GM12878 (cell line): ENCODE measurements around the gene CNIH1. TPM values are rescaled to one million over a fixed set of nuclear protein-coding genes. Genes with fewer than 3 reads are reported as not detected.

Source experiments
- ATAC-seq: fragments of 200-7000 bp; cut with Tn5 transposase; 3 replicates; pipeline ENCODE4 v1.9.1; 2020; ENCODE audit warnings: mild to moderate bottlenecking, moderate library complexity
- BruUV-seq: library from RNA; stranded (reverse); fragments of 400-500 nt; replicated peaks from 2 replicates; lab custom pipeline; 2021; lab: Mats Ljungman, UMichigan
- CTCF ChIA-PET: fragments of 300-600 bp; sonication (Branson Sonifier 250); formaldehyde crosslinking; extraction: SDS; loops from one replicate; lab custom pipeline; 2021; ENCODE audit warnings: inconsistent platforms; lab: Yijun Ruan, JAX
- POLR2A ChIA-PET: fragments of 350-600 bp; formaldehyde crosslinking; extraction: SDS; loops from one replicate; lab custom pipeline; 2021; ENCODE audit warnings: inconsistent platforms; lab: Charles Lee
- RAD21 ChIA-PET: fragments of 300-600 bp; sonication (Branson Sonifier 250); formaldehyde crosslinking; loops from one replicate; lab custom pipeline; 2023; ENCODE audit warnings: antibody characterized with exemption; ENCODE audit not compliant: unreplicated experiment; lab: Charles Lee
- SMC1A ChIA-PET: fragments of 300-600 bp; sonication (Branson Sonifier 250); formaldehyde crosslinking; loops from one replicate; lab custom pipeline; 2023; ENCODE audit not compliant: unreplicated experiment, uncharacterized antibody; lab: Charles Lee
- DNase-seq: peaks from one replicate; pipeline ENCODE4 v3.0.0-alpha.2; 2011; ENCODE audit warnings: low read depth, low spot score
- FAIRE-seq: peaks from 3 replicates; lab custom pipeline; 2011; peaks lifted over from hg19 to GRCh38; lab: Jason Lieb, UNC
- H2AFZ ChIP-seq: 2 replicates; pipeline ENCODE4 v1.6.0; 2011; ENCODE audit warnings: low read depth, low read length, control low read depth; ENCODE audit not compliant: control insufficient read depth
- H3K27ac ChIP-seq: 2 replicates; pipeline ENCODE4 v1.5.1; 2011; ENCODE audit warnings: control low read depth; ENCODE audit not compliant: control insufficient read depth, insufficient read depth
- H3K27me3 ChIP-seq, 2 experiments: replicated peaks in 1 of 2; 2 replicates each; pipeline versions ENCODE4 v1.6.0 to v1.6.1; 2011; ENCODE audit warnings: low read length in 1 of 2; ENCODE audit not compliant: control insufficient read depth in 2 of 2, insufficient read depth in 2 of 2
- H3K36me3 ChIP-seq, 2 experiments: 2 replicates each; pipeline ENCODE4 v1.5.1; 2011; ENCODE audit warnings: low read length in 1 of 2; ENCODE audit not compliant: control insufficient read depth in 2 of 2, insufficient read depth in 2 of 2
- H3K4me1 ChIP-seq: 2 replicates; pipeline ENCODE4 v1.6.1; 2011; ENCODE audit warnings: mild to moderate bottlenecking, low read length, moderate library complexity, mixed read lengths; ENCODE audit not compliant: control insufficient read depth, insufficient read depth
- H3K4me2 ChIP-seq: 2 replicates; pipeline ENCODE4 v1.6.0; 2011; ENCODE audit warnings: control low read depth; ENCODE audit not compliant: control insufficient read depth, insufficient read depth
- H3K4me3 ChIP-seq: fragments of 200-600 bp; sonication (generic); 2 replicates; pipeline ENCODE4 v1.5.1; 2016
- H3K79me2 ChIP-seq: 2 replicates; pipeline ENCODE4 v1.6.0; 2011; ENCODE audit warnings: low read length; ENCODE audit not compliant: control insufficient read depth, insufficient read depth
- H3K9ac ChIP-seq: 2 replicates; pipeline ENCODE4 v1.8.0; 2011; ENCODE audit warnings: low read length, control low read depth, mixed read lengths; ENCODE audit not compliant: control insufficient read depth, insufficient read depth
- H3K9me3 ChIP-seq: replicated peaks from 3 replicates; pipeline ENCODE4 v1.5.1; 2011; ENCODE audit warnings: mild to moderate bottlenecking, low read length; ENCODE audit not compliant: control insufficient read depth, insufficient read depth
- H4K20me1 ChIP-seq: 2 replicates; pipeline ENCODE4 v1.6.0; 2011; ENCODE audit not compliant: control insufficient read depth, insufficient read depth
- DPF2 ChIP-seq: fragments of 450-650 bp; IDR thresholded peaks from 2 replicates; pipeline ENCODE4 v1.6.1; 2017; ENCODE audit warnings: mild to moderate bottlenecking
- EED ChIP-seq: sonication (generic); IDR thresholded peaks from 2 replicates; pipeline ENCODE4 v1.6.1; 2016; ENCODE audit warnings: antibody characterized with exemption, low read depth
- GATAD2B ChIP-seq: fragments of 450-650 bp; conservative IDR thresholded peaks from 2 replicates; pipeline ENCODE4 v1.6.1; 2017; ENCODE audit warnings: low read depth, mild to moderate bottlenecking, moderate library complexity
- HCFC1 ChIP-seq: fragments of 150-350 bp; IDR thresholded peaks from 2 replicates; pipeline ENCODE4 v1.6.1; 2014; ENCODE audit warnings: low read length
- HDAC2 ChIP-seq: fragments of 200-600 bp; sonication (generic); IDR thresholded peaks from 2 replicates; pipeline ENCODE4 v1.6.1; 2017
- HDGF ChIP-seq: fragments of 450-650 bp; IDR thresholded peaks from 2 replicates; pipeline ENCODE4 v1.6.1; 2016; ENCODE audit warnings: antibody characterized with exemption
- KDM1A ChIP-seq: fragments of 200-600 bp; sonication (generic); IDR thresholded peaks from 2 replicates; pipeline ENCODE4 v1.6.1; 2016; ENCODE audit warnings: borderline replicate concordance
- MEF2A ChIP-seq: IDR thresholded peaks from 2 replicates; pipeline ENCODE4 v1.6.1; 2011; ENCODE audit warnings: low read depth, mild to moderate bottlenecking, low read length, moderate library complexity; ENCODE audit not compliant: insufficient read depth
- MTA2 ChIP-seq: fragments of 450-650 bp; IDR thresholded peaks from 2 replicates; pipeline ENCODE4 v1.6.1; 2016; ENCODE audit warnings: low read depth, mild to moderate bottlenecking, moderate library complexity
- PML ChIP-seq: IDR thresholded peaks from 2 replicates; pipeline ENCODE4 v1.6.1; 2012; ENCODE audit warnings: low read length, inconsistent platforms
- RAD51 ChIP-seq: fragments of 450-650 bp; IDR thresholded peaks from 2 replicates; pipeline ENCODE4 v1.6.1; 2016; ENCODE audit warnings: moderate library complexity, mild to moderate bottlenecking, inconsistent platforms
- SMARCA5 ChIP-seq: fragments of 450-650 bp; IDR thresholded peaks from 2 replicates; pipeline ENCODE4 v1.6.1; 2017; ENCODE audit warnings: mild to moderate bottlenecking
- TCF3 ChIP-seq: IDR thresholded peaks from 2 replicates; pipeline ENCODE4 v1.6.1; 2012; ENCODE audit warnings: low read depth, mild to moderate bottlenecking, low read length, borderline replicate concordance; ENCODE audit not compliant: insufficient read depth
- ZNF622 ChIP-seq: fragments of 450-650 bp; IDR thresholded peaks from 2 replicates; pipeline ENCODE4 v1.6.1; 2017; ENCODE audit warnings: mild to moderate bottlenecking, inconsistent platforms
- WGBS: methylation state at CpG from one replicate; pipeline ENCODE4 v1.1.6; 2016; ENCODE audit warnings: low lambda C conversion rate; ENCODE audit not compliant: insufficient replicate concordance, insufficient coverage; ENCODE audit errors: missing lambda C conversion rate; 5-methylcytosine and 5-hydroxymethylcytosine counted together
- in situ Hi-C: fragments of 300-500 bp; cut with MboI; formaldehyde crosslinking; loops from 9 replicates; pipeline ENCODE4 v1.14.3; 2018; ENCODE audit warnings: mixed read lengths
- intact Hi-C: fragments of 100-400 bp; cut with micrococcal nuclease; formaldehyde crosslinking; loops from one replicate; pipeline ENCODE4 v1.14.2; 2022; ENCODE audit not compliant: unreplicated experiment
- polyA plus RNA-seq, 11 experiments: library from polyadenylated mRNA; depleted of rRNA in 4 of 11; unstranded in 6 of 11; stranded (reverse) in 5 of 11; fragments of >200 nt; fragmentation: Nextera tagmentation in 4 of 11; fragmentation: Illumina TruSeq in 1 of 11; extraction: Ambion mirVana in 4 of 11; extraction: Trizol in 1 of 11; gene quantifications; 1 replicate in 1 of 11; 2 replicates in 10 of 11; pipeline versions ENCODE4 v1.2.1 to v1.2.3, GENCODE V29; 2011 to 2016; ENCODE audit warnings: inconsistent platforms in 2 of 11, missing spikeins in 2 of 11, low read depth in 1 of 11
- total RNA-seq, 4 experiments: library from RNA; depleted of rRNA in 3 of 4; stranded (reverse); fragments of >200 nt in 3 of 4; fragmentation: Illumina TruSeq in 1 of 4; extraction: Trizol in 1 of 4; gene quantifications; 2 replicates each; pipeline versions ENCODE4 v1.2.1 to v1.2.3, GENCODE V29; 2013 to 2021
- TF ChIP-seq, protein P1 (sequence below): fragments of 450-650 bp; IDR thresholded peaks from 2 replicates; pipeline ENCODE4 v1.6.1; 2017; ENCODE audit warnings: mild to moderate bottlenecking, moderate library complexity
- TF ChIP-seq, protein P2 (sequence below): IDR thresholded peaks from 2 replicates; pipeline ENCODE4 v1.6.1; 2011; ENCODE audit warnings: borderline replicate concordance, low read depth, mild to moderate bottlenecking, moderate library complexity, low read length; ENCODE audit not compliant: insufficient read depth, poor library complexity, severe bottlenecking

The CNIH1 gene
- total and polyA plus RNA-seq, 10 of the 15 experiments (the other 5 are each of a cell fraction or from before 2014, with no cell fraction given), result 48.9 to 274 (median 110) TPM

DNA sequence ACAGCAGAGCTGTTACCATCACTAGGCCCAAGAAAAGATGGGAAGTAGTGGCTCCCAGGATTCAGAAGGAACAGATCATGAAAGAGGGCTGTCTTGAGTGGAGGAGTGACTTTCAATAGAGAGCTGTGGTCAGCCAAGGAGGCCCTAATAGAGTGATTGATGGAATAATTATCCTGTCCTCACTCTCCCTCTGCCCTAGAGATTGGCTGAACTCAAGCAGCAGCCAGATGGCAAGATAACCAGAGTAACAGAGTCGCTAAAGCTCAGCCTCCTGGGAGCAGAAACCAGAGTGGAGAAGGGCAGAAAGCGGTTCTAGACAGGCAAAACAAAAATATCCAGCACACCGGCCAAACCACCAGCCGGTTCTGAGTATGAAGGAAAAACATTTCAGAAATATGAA, 24.5 kb upstream of the CNIH1 start:
- Histone ChIP-seq H3K9me3 (peaks cover 3% of the 10 kb centered on the region; the same call in 2 of the 3 replicates), H4K20me1 (no peaks in the 10 kb centered on the region), H2AFZ (no peak overlapping the region), H3K27me3 (no peaks in the 10 kb centered on the region), H3K27ac (no peak overlapping the region), H3K4me3 (no peak overlapping the region), H3K36me3 (no peaks in the 10 kb centered on the region), H3K79me2 (no peaks in the 10 kb centered on the region), H3K4me2 (no peak overlapping the region), H3K4me1 (no peaks in the 10 kb centered on the region), H3K9ac (no peak overlapping the region)
- no peak for DNase-seq
- in situ Hi-C loops (no loop called here), intact Hi-C loops (no loop called here)
- TF ChIP-seq RAD51 (no peak), TCF3 (no peak), MTA2 (no peak), PML (no peak), HDAC2 (no peak), DPF2 (no peak), GATAD2B (no peak), HDGF (no peak), SMARCA5 (no peak), ZNF622 (no peak), KDM1A (no peak), EED (no peak), MEF2A (no peak), HCFC1 (no peak)
- TF ChIP-seq, protein P1, sequence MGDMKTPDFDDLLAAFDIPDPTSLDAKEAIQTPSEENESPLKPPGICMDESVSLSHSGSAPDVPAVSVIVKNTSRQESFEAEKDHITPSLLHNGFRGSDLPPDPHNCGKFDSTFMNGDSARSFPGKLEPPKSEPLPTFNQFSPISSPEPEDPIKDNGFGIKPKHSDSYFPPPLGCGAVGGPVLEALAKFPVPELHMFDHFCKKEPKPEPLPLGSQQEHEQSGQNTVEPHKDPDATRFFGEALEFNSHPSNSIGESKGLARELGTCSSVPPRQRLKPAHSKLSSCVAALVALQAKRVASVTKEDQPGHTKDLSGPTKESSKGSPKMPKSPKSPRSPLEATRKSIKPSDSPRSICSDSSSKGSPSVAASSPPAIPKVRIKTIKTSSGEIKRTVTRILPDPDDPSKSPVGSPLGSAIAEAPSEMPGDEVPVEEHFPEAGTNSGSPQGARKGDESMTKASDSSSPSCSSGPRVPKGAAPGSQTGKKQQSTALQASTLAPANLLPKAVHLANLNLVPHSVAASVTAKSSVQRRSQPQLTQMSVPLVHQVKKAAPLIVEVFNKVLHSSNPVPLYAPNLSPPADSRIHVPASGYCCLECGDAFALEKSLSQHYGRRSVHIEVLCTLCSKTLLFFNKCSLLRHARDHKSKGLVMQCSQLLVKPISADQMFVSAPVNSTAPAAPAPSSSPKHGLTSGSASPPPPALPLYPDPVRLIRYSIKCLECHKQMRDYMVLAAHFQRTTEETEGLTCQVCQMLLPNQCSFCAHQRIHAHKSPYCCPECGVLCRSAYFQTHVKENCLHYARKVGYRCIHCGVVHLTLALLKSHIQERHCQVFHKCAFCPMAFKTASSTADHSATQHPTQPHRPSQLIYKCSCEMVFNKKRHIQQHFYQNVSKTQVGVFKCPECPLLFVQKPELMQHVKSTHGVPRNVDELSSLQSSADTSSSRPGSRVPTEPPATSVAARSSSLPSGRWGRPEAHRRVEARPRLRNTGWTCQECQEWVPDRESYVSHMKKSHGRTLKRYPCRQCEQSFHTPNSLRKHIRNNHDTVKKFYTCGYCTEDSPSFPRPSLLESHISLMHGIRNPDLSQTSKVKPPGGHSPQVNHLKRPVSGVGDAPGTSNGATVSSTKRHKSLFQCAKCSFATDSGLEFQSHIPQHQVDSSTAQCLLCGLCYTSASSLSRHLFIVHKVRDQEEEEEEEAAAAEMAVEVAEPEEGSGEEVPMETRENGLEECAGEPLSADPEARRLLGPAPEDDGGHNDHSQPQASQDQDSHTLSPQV, result no peak
- TF ChIP-seq, protein P2, sequence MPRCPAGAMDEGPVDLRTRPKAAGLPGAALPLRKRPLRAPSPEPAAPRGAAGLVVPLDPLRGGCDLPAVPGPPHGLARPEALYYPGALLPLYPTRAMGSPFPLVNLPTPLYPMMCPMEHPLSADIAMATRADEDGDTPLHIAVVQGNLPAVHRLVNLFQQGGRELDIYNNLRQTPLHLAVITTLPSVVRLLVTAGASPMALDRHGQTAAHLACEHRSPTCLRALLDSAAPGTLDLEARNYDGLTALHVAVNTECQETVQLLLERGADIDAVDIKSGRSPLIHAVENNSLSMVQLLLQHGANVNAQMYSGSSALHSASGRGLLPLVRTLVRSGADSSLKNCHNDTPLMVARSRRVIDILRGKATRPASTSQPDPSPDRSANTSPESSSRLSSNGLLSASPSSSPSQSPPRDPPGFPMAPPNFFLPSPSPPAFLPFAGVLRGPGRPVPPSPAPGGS, result no peak
- no peak for FAIRE-seq
- POLR2A ChIA-PET, result no interaction called here
- SMC1A ChIA-PET, result interaction anchor here (1.3 kb wide), 1 partner anchor 22 kb away, joined by 3 read pairs; no protein-coding TSS in a partner anchor
- no peak for ATAC-seq
- RAD21 ChIA-PET, result no interaction called here
- BruUV-seq, result no TSS peak
- 51% methylated on average over 4 of the region's 4 CpGs for WGBS
- CTCF ChIA-PET, result no interaction called here
